Measurements from ENCODE around the gene TMEM119.

GRCh38 chr12:108585864-108586263 is 12.0 kb downstream of the TMEM119 start:
- TF ChIP-seq SIN3A (conservative IDR thresholded peaks at IDR 0.05 in 1 of 2, IDR thresholded peaks at IDR 0.05 in 1 of 2; ENCODE audit: low read depth in 1 of 2, low read length in 2 of 2) (no peak), RAD21 (IDR thresholded peaks at IDR 0.05 in 1 of 2, conservative IDR thresholded peaks at IDR 0.05 in 1 of 2; ENCODE audit: low read depth in 2 of 2, low read length in 2 of 2) (no peak), CEBPB (IDR thresholded peaks at IDR 0.05; ENCODE audit: low read depth, low read length) (no peak), YY1 (IDR thresholded peaks at IDR 0.05; ENCODE audit: low read depth, low read length) (no peak), CTCF (IDR thresholded peaks at IDR 0.05; ENCODE audit: control extremely low read depth in 1 of 3, insufficient read depth in 1 of 3, low read depth in 1 of 3, low read length in 3 of 3) (no peak), CHD7 (IDR thresholded peaks at IDR 0.05; ENCODE audit: insufficient replicate concordance, low read length) (no peak), RXRA (IDR thresholded peaks at IDR 0.05; ENCODE audit: insufficient read depth, low read depth, low read length) (no peak), ASH2L (IDR thresholded peaks at IDR 0.05; ENCODE audit: low read length) (no peak)
